Left forelimb (tissue), 1 donor: ENCODE data around the gene LRRC9.
"Not testable (repeated sequence)": the region's sequence is repeated elsewhere in the genome, so short reads cannot be mapped to it uniquely, and the experiment has no call there.

ENCODE experiments used
- DNase-seq: peaks from one replicate; pipeline ENCODE4 v3.0.0-alpha.2; 2018; ENCODE audit warnings: low spot score

The LRRC9 gene

GRCh38 chr14:59919570-59920377 is at the start of gene LRRC9:
Gene LRRC9 (plus strand): TSS chr14:59920144.
- peak; percentile 73 for DNase-seq

GRCh38 chr14:59870277-59871165 is 49.4 kb upstream of the LRRC9 start, which contains the start of gene RTN1:
Gene RTN1 (minus strand): TSS chr14:59870776. CDS start chr14:59870630, 146 bp downstream.
- DNase-seq, result peak; percentile 75

GRCh38 chr14:59871166-59871495 is 48.8 kb upstream of the LRRC9 start:
- DNase-seq, result no peak

- DNase-seq, result no peak
Observed at GRCh38 chr14:59882957-59883356, 37.0 kb upstream of the LRRC9 start.

- no peak for DNase-seq
Observed at GRCh38 chr14:59890676-59891075, 29.3 kb upstream of the LRRC9 start.

GRCh38 chr14:59895721-59896120 is 24.2 kb upstream of the LRRC9 start:
- no peak for DNase-seq

- DNase-seq, result no peak
Observed at GRCh38 chr14:59897757-59898383, 22.1 kb upstream of the LRRC9 start.

- DNase-seq, result no peak
Observed at GRCh38 chr14:59900556-59900955, 19.4 kb upstream of the LRRC9 start.

- DNase-seq, result no peak
Observed at GRCh38 chr14:59904184-59904583, 15.8 kb upstream of the LRRC9 start.

- DNase-seq, result no peak
Observed at GRCh38 chr14:59905188-59905587, 14.8 kb upstream of the LRRC9 start.

GRCh38 chr14:59912443-59912842 is 7.5 kb upstream of the LRRC9 start:
- no peak for DNase-seq

- no peak for DNase-seq
Observed at GRCh38 chr14:59913187-59913586, 6.8 kb upstream of the LRRC9 start.

- DNase-seq, result no peak
Observed at GRCh38 chr14:59918824-59919569, 947 bp upstream of the LRRC9 start.

- no peak for DNase-seq
Observed at GRCh38 chr14:59920378-59920683, 387 bp downstream of the LRRC9 start.

GRCh38 chr14:59925797-59926196 is 5.9 kb downstream of the LRRC9 start:
- DNase-seq, result no peak

- DNase-seq, result no peak
Observed at GRCh38 chr14:59926534-59926933, 6.6 kb downstream of the LRRC9 start.

GRCh38 chr14:59931237-59931636 is 11.3 kb downstream of the LRRC9 start:
- no peak for DNase-seq

- DNase-seq, result no peak
Observed at GRCh38 chr14:59936145-59936544, 16.2 kb downstream of the LRRC9 start.

GRCh38 chr14:59939828-59940227 is 19.9 kb downstream of the LRRC9 start:
- no peak for DNase-seq

- DNase-seq, result not testable (repeated sequence)
Observed at GRCh38 chr14:59942296-59942862, 22.4 kb downstream of the LRRC9 start.

- DNase-seq, result no peak
Observed at GRCh38 chr14:59944909-59945308, 25.0 kb downstream of the LRRC9 start.

- DNase-seq, result not testable (repeated sequence)
Observed at GRCh38 chr14:59952141-59952540, 32.2 kb downstream of the LRRC9 start.
